AG04450 (cell line): ENCODE results near the gene ANKRD36C. TPM values are rescaled to one million over a fixed set of nuclear protein-coding genes. Genes with fewer than 3 reads are reported as not detected.
"Not testable (repeated sequence)": the region's sequence is repeated elsewhere in the genome, so short reads cannot be mapped to it uniquely, and the experiment has no call there.

ENCODE experiments used
- CTCF ChIA-PET: fragments of 300-600, 350-600 bp; formaldehyde crosslinking; extraction: SDS; loops from one replicate; lab custom pipeline; 2022; ENCODE audit warnings: antibody characterized with exemption, inconsistent platforms; lab: Charles Lee
- POLR2A ChIA-PET: fragments of 350-600 bp; formaldehyde crosslinking; extraction: SDS; loops from one replicate; lab custom pipeline; 2021; ENCODE audit warnings: antibody characterized with exemption, inconsistent platforms; lab: Yijun Ruan, JAX
- DNase-seq: peaks from one replicate; pipeline ENCODE4 v3.0.0-alpha.2; 2011; ENCODE audit warnings: low read depth, low spot score
- H3K27ac ChIP-seq: one replicate; pipeline ENCODE4 v1.5.1; 2012; ENCODE audit warnings: low read depth, low read length, control low read depth
- H3K27me3 ChIP-seq: one replicate; pipeline ENCODE4 v1.6.0; 2012; ENCODE audit warnings: low read length; ENCODE audit not compliant: control insufficient read depth, insufficient read depth
- H3K4me3 ChIP-seq: 2 replicates; pipeline ENCODE4 v1.5.1; 2011; ENCODE audit warnings: mild to moderate bottlenecking, low read depth, low read length, control low read depth
- H3K9me3 ChIP-seq: 2 replicates; pipeline ENCODE4 v1.5.1; 2012; ENCODE audit warnings: low read length; ENCODE audit not compliant: control insufficient read depth, insufficient read depth
- polyA plus RNA-seq: library from polyadenylated mRNA; depleted of rRNA; stranded (reverse); fragments of >200 nt; gene quantifications from 2 replicates; pipeline ENCODE4 v1.2.3, GENCODE V29; 2011
- TF ChIP-seq, protein P1 (sequence below): IDR thresholded peaks from 2 replicates; pipeline ENCODE4 v1.5.1; 2011; ENCODE audit warnings: low read depth, low read length, control low read depth, inconsistent platforms

The ANKRD36C gene
- polyA plus RNA-seq, 1 experiment = 4.8 TPM

DNA sequence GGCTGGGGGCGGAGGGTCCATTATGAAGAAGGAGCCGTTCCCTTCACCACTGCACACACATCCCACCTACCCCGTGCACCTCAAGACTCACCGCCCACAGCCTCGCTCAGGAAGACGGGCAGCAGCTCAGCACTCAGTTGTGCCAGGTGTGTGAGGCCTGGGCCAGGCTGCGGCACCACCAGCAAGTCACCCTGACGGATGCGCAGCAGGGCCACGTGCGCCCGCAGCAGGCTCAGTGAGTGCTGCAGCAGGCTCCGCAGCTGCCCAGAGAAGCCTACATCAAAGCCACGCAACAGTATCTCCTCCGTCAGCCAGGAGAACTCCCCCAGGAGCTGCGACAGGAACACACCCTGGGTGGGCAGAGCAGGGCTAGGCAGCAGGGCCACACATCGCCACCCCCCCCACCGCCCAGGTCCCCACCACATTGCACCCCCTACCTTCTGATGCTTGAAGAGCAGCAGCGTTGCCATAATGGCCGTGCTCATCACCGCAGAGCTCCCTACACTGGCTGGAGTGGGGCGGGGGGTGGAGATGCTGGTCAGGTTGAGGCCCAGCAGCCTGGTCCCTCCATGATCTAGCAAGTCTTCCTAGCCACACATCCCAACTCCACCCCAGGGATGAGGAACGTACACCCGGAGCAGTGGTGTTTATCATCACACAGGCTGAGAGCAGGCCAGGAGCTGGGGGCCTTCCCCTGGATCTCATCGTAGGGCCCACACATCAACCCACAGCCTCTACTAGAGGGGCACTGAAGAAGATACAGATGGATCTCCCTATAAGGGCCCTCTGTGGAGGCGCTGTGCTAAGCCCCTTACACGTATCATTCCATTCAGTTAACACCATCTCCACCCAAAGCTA lies 32.9 kb upstream of the ANKRD36C start:
- ChIA-PET POLR2A (no interaction called here), CTCF (interaction anchor here (0.6 to 1.2 kb wide), 4 partner anchors 92 to 388 kb away, joined by 3 to 5 read pairs (median 4); partner anchors contain the start of gene ADRA2B)
- H3K9me3 ChIP-seq = no peaks in the 10 kb centered on the region
- DNase-seq = no peak
- H3K27ac ChIP-seq = no peak overlapping the region
- no peak overlapping the region for H3K4me3 ChIP-seq
- TF ChIP-seq, protein P1, sequence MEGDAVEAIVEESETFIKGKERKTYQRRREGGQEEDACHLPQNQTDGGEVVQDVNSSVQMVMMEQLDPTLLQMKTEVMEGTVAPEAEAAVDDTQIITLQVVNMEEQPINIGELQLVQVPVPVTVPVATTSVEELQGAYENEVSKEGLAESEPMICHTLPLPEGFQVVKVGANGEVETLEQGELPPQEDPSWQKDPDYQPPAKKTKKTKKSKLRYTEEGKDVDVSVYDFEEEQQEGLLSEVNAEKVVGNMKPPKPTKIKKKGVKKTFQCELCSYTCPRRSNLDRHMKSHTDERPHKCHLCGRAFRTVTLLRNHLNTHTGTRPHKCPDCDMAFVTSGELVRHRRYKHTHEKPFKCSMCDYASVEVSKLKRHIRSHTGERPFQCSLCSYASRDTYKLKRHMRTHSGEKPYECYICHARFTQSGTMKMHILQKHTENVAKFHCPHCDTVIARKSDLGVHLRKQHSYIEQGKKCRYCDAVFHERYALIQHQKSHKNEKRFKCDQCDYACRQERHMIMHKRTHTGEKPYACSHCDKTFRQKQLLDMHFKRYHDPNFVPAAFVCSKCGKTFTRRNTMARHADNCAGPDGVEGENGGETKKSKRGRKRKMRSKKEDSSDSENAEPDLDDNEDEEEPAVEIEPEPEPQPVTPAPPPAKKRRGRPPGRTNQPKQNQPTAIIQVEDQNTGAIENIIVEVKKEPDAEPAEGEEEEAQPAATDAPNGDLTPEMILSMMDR = no peak
- no peaks in the 10 kb centered on the region for H3K27me3 ChIP-seq

DNA sequence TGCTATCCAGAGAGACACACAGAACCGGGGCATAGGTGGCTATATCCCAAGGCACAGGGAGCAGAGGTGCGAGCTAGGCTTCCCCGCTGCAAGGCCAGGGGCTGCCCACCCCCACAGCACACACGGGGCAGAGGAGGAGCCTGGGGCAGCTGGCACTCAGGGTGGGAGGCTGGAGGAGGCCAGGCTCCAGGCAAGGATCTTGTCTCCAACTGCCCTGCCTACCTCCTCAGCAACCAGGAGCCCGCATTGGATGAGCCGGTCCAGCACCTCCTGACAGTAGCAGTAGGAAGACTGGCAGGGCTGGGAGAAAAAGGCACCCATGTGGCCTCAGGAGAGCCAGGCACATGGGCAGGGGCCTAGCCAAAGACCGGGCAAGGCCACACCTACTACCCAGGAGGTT lies 32.1 kb upstream of the ANKRD36C start:
- DNase-seq, H3K27ac ChIP-seq, H3K27me3 ChIP-seq, POLR2A ChIA-PET, H3K4me3 ChIP-seq, H3K9me3 ChIP-seq: not testable (repeated sequence)
- CTCF ChIA-PET = interaction anchor here (0.6 to 2.3 kb wide), 5 partner anchors 92 to 184 kb away, joined by 3 to 34 read pairs (median 4); partner anchors contain the start of gene ADRA2B

DNA sequence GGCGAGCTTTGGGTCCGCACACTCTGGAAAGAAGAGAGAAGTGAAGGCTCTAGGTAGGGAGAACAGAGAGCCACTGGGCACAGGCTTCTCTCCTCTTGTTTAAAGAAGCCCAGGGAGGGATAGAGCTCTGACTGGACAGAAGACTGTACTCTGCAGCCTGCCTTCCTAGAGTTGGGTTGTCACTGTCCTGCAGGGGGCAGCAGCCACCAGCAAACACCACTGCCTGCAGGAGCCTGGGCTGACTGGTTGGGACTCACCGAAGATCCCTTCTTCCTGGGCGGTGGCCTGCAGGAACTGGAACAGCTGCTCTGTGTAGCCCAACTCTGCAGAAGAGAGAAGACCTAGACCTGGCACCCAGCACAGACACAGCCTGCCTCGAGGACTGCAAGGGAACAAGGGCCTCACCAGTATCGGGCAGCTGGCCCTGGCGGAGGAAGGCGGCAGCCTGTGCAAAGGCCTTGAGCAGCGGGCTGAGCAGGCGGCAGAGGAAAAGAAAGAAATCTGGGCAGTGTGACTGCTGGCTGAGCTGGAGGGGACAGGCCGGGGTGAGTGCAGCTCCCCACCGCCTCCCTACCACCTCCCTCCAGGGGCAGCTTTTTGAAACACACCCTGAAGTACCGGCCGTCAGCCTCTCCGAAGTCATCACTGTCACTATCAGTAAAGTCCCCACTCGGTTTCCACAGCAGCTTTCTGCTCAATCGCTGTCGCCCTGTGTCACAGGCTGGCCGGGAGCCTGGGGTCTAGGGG lies 31.2 kb upstream of the ANKRD36C start:
- peak; percentile 46 for DNase-seq
- H3K9me3 ChIP-seq, H3K27me3 ChIP-seq, H3K4me3 ChIP-seq, H3K27ac ChIP-seq: not testable (repeated sequence)
- ChIA-PET CTCF (interaction anchor here (0.6 to 2.3 kb wide), 23 partner anchors 14 to 395 kb away, joined by 3 to 34 read pairs (median 3); partner anchors contain the start of gene ADRA2B), POLR2A (interaction anchor here (1.0 kb wide), 1 partner anchor 186 kb away, joined by 3 read pairs; the partner anchor contains the start of gene STARD7)
- TF ChIP-seq, protein P1 = peak; percentile 74

DNA sequence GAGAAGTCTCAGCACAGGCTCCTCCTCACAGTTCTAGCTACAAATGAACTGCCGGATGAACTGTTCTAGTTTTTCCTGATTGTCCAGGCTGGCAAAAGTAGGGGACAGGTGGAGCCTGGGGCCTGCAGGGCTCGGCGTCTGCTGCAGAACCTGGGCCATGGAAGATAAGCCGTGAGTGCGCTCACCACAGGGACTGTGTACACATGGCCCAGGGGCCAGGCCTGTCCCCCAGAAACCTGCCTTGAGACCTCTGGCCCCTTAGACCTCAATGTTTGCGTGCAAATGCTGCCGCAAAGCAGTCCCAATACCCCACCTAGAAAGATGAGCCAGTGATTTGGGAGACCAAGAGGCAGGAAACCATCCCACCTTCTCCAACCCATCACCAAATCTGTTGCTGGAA lies 30.5 kb upstream of the ANKRD36C start:
- not testable (repeated sequence) for H3K9me3 ChIP-seq, H3K4me3 ChIP-seq, H3K27ac ChIP-seq, DNase-seq, H3K27me3 ChIP-seq
- POLR2A ChIA-PET = interaction anchor here (1.0 kb wide), 1 partner anchor 186 kb away, joined by 3 read pairs; the partner anchor contains the start of gene STARD7
- CTCF ChIA-PET = interaction anchor here (0.6 to 2.3 kb wide), 21 partner anchors 13 to 396 kb away, joined by 3 to 34 read pairs (median 3); partner anchors contain the start of gene ADRA2B

DNA sequence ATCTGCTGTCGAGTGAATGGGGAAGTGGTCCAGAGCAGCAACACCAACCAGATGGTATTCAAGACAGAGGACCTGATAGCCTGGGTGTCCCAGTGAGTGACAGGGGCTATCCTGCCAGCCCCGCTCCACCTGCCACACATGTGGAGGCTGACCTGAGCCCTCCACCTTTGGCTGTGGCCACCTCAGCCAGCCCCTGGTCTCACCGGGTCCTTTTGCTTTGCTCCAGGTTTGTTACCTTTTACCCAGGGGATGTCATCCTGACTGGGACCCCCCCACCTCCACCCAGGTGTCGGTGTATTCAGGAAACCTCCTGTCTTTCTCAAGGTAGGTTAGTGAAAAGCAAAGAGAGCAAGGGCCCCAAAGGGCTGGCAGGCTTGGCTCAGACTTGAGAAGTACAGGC lies 29.5 kb upstream of the ANKRD36C start:
- H3K9me3 ChIP-seq, H3K4me3 ChIP-seq, DNase-seq, CTCF ChIA-PET, POLR2A ChIA-PET, H3K27me3 ChIP-seq, H3K27ac ChIP-seq: not testable (repeated sequence)

DNA sequence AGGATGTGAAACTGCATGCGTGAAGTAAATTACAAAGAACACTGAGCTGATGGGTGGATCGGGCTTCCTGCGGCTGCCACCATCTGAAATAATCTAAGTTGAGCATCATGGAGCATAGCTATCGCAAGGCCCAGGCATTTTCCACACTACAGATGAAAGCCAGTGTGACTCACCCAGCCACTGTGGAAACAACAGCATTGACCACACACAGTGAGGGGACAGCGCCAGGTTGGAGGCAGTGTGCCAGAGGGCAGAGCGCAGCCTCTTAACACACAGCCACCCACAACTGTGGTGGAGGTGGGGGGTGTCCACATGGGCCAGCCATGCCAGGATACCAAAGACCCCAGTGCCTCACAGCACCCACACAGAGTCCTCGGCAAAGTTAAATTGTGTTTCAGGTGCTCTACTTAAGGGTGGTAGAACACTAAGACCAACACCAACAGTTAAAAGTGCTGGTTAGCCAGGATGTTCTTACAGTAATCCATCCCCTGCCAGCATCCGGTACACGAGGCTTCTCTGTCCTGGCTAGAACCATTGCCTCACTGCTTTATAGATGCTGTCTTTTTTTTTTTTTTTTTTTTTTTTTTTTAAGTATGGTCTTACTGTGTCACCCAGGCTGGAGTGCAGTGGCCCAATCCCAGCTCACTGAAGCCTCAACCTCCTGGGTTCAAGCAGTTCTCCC lies 28.4 kb upstream of the ANKRD36C start:
- POLR2A ChIA-PET, DNase-seq, H3K9me3 ChIP-seq, H3K27me3 ChIP-seq, H3K4me3 ChIP-seq, H3K27ac ChIP-seq, CTCF ChIA-PET: not testable (repeated sequence)

DNA sequence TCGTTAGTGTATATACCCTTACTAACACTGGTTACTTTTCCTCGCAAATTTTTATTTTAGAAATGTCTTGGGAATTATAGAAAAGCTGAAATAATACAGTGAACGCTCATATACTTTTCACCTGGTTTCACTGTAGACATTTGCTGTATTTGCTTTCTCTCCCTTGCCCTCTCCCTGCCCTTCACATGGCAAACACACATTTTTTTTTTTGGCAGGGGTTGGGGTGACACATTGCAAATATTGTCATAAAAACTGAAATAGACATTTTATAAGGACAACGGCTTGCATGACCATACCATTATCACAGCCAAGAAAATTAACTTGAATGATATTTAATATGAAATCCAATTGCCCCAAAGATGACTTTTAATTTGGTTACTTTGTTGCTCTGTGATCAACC lies 24.7 kb upstream of the ANKRD36C start:
- H3K4me3 ChIP-seq, H3K27ac ChIP-seq, H3K9me3 ChIP-seq, CTCF ChIA-PET, POLR2A ChIA-PET, H3K27me3 ChIP-seq, DNase-seq: not testable (repeated sequence)

DNA sequence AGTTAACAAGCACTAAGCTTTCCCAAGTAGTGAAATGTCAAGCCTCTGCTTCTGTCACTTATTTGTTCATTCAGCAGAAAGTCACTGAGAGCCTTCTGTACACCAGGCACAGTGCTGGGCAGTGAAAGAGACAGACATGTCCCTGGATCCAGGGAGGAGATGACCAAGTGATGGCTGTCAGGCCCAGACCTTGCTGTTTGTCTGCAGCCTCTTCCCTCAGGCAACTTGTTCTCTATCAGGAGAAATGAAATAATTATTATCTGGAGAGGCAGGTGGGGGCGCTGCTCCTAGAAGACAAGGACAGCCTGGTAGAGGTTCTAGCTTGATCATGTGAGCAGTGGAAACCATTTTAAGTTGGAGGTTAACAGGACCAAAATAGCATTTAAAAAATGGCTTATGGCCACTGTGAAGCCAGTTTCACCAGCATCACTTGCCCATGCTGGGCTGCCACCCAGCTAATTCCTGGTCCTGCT lies 21.2 kb upstream of the ANKRD36C start:
- CTCF ChIA-PET, DNase-seq, H3K27me3 ChIP-seq, H3K4me3 ChIP-seq, H3K27ac ChIP-seq, H3K9me3 ChIP-seq, POLR2A ChIA-PET: not testable (repeated sequence)

DNA sequence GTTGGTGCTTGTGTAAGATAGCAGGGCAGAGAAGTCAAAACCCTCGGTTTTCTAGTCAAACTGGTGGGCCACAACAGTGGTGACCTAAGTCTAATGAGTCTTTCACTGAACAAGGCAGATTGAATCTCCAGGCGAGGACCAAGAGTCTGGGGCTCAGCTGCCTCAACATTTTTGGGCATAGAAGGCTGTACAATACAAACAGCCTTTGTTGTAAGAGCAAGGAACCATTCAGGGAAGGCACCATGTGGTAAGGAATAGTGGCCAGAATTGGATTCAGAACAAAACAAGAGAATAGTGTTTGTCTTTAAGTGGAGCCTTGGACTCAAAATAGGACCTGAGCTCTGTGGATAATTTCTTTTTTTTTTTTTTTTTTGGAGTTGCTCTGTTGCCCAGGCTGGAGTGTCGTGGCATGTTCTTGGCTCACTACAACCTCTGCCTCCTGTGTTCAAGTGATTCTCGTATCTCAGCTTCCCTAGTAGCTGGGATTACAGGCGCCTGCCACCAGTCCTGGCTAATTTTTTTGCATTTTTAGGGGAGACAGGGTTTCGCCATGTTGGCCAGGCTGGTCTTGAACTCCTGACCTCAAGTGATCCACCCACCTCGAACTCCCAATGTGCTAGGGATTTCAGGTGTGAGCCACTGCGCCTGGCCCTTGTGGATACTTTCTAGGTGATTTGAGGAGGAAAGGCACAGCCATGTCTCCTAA lies 20.6 kb upstream of the ANKRD36C start:
- H3K4me3 ChIP-seq, CTCF ChIA-PET, H3K27ac ChIP-seq, H3K27me3 ChIP-seq, POLR2A ChIA-PET, DNase-seq, H3K9me3 ChIP-seq: not testable (repeated sequence)
